Nephron (organoid): ENCODE data around the gene ZKSCAN2.

Source experiments
- H3K27ac Mint-ChIP-seq, 3 experiments: 2 replicates each; pipeline ENCODE4 v1.8.0; 2020; ENCODE audit warnings: mixed read lengths in 3 of 3, mild to moderate bottlenecking in 2 of 3, moderate library complexity in 1 of 3
- H3K27me3 Mint-ChIP-seq: 2 replicates; pipeline ENCODE4 v1.8.0; 2021; ENCODE audit warnings: low read depth, mild to moderate bottlenecking, moderate library complexity, mixed read lengths
- H3K36me3 Mint-ChIP-seq: 2 replicates; pipeline ENCODE4 v1.8.0; 2020; ENCODE audit warnings: low read depth, mixed read lengths
- H3K4me1 Mint-ChIP-seq: 2 replicates; pipeline ENCODE4 v1.8.0; 2020; ENCODE audit warnings: mixed read lengths
- H3K4me3 Mint-ChIP-seq, 3 experiments: 2 replicates each; pipeline ENCODE4 v1.8.0; 2020; ENCODE audit warnings: mild to moderate bottlenecking in 3 of 3, mixed read lengths in 3 of 3, moderate library complexity in 2 of 3
- H3K9me3 Mint-ChIP-seq: 2 replicates; pipeline ENCODE4 v1.8.0; 2020; ENCODE audit warnings: mixed read lengths
- CTCF ChIP-seq, 3 experiments: fragments of 200-600 bp; sonication (generic); IDR thresholded peaks; one replicate each; pipeline ENCODE4 v1.5.0; 2021; ENCODE audit warnings: antibody characterized with exemption in 3 of 3; ENCODE audit not compliant: unreplicated experiment in 3 of 3

Gene ZKSCAN2

DNA sequence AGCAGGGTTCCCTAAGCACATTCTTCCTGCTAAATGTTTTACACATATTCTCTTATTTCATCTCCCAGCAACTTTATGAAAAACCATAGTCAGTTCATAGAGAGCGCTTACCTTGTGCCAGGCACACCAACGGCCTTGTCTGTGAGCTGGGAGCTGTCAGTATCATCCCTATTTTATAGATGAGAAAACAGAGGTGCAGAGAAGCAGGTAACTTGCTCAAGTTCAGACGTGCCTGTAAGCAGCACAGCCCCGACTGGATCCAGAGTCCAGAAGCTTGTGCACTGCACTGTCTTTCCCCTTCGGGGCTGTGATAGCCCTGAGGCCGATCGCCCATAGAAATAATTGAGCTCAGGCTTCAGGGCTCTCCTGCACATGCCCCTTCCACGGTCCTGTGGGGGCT is 34.7 kb downstream of the ZKSCAN2 start:
- H3K36me3 Mint-ChIP-seq = no peaks in the 10 kb centered on the region
- no peaks in the 10 kb centered on the region for H3K27me3 Mint-ChIP-seq
- H3K9me3 Mint-ChIP-seq = no peaks in the 10 kb centered on the region
- TF ChIP-seq CTCF (IDR thresholded peaks at IDR 0.05; ENCODE audit: unreplicated experiment in 3 of 3) = no peak
- H3K4me1 Mint-ChIP-seq = no peaks in the 10 kb centered on the region
- H3K27ac Mint-ChIP-seq = no peak overlapping the region
- H3K4me3 Mint-ChIP-seq = no peak overlapping the region

DNA sequence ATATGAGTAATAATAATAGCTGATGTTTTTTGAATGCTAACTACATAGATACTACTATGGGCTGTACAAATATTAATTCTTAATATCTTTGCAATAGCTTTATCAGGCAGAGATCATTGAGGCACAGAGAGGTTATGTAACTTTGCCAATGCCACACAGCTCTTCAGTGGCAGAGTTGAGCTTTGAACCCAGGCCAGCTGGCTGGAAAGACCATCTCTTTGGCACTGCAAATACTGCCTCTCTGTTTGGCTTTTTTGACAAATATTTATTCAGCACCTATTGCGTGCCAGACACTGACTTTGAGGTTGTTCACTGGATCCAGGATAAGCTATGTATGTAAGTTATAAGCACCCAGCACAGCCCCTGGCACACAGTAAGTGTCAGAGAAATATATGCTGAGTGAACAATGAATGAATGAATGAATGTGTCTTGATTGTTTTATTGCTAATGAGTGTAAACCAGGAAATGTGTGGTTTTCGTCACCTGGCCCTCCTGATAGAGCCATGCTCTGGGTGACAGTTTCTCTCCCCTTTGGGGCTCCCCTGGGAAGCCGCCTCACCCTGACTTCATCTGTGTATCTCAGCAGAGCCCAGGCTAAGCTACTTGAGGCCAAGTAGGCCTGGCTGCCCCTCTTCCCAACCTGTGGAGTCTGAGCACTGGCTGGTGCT is 38.4 kb downstream of the ZKSCAN2 start:
- Mint-ChIP-seq H3K27me3 (peaks cover 4% of the 10 kb centered on the region), H3K36me3 (no peaks in the 10 kb centered on the region), H3K27ac (no peak overlapping the region), H3K4me1 (no peaks in the 10 kb centered on the region), H3K9me3 (no peaks in the 10 kb centered on the region), H3K4me3 (no peak overlapping the region)
- TF ChIP-seq CTCF (IDR thresholded peaks at IDR 0.05; ENCODE audit: unreplicated experiment in 3 of 3) = no peak

- Mint-ChIP-seq H3K36me3 (no peaks in the 10 kb centered on the region), H3K4me1 (no peaks in the 10 kb centered on the region)
Observed at GRCh38 chr16:25217921-25218320, 39.7 kb downstream of the ZKSCAN2 start.

DNA sequence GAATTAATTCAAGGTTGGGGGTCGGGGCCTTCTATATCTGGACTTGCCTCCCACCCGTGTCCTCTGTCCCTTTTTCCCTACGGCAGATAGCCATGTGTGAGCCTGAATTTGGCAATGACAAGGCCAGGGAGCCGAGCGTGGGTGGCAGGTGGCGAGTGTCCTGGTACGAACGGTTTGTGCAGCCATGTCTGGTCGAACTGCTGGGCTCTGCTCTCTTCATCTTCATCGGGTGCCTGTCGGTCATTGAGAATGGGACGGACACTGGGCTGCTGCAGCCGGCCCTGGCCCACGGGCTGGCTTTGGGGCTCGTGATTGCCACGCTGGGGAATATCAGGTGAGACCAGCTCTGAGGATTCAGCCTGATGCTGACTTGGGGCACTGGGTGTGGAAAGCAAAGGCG is 40.5 kb downstream of the ZKSCAN2 start:
- no peak for TF ChIP-seq CTCF (IDR thresholded peaks at IDR 0.05; ENCODE audit: unreplicated experiment in 3 of 3)
- H3K27me3 Mint-ChIP-seq = peaks cover 11% of the 10 kb centered on the region
- no peaks in the 10 kb centered on the region for H3K4me1 Mint-ChIP-seq
- no peak overlapping the region for H3K4me3 Mint-ChIP-seq
- no peaks in the 10 kb centered on the region for H3K36me3 Mint-ChIP-seq
- no peaks in the 10 kb centered on the region for H3K9me3 Mint-ChIP-seq
- H3K27ac Mint-ChIP-seq = no peak overlapping the region

More at GRCh38 chr16:25217921-25218320, 39.7 kb downstream of the ZKSCAN2 start:
- H3K27ac Mint-ChIP-seq = no peak overlapping the region
- H3K4me3 Mint-ChIP-seq = no peak overlapping the region
- no peak for TF ChIP-seq CTCF (IDR thresholded peaks at IDR 0.05; ENCODE audit: unreplicated experiment in 3 of 3)
- no peaks in the 10 kb centered on the region for H3K9me3 Mint-ChIP-seq
- peaks cover 6% of the 10 kb centered on the region for H3K27me3 Mint-ChIP-seq

DNA sequence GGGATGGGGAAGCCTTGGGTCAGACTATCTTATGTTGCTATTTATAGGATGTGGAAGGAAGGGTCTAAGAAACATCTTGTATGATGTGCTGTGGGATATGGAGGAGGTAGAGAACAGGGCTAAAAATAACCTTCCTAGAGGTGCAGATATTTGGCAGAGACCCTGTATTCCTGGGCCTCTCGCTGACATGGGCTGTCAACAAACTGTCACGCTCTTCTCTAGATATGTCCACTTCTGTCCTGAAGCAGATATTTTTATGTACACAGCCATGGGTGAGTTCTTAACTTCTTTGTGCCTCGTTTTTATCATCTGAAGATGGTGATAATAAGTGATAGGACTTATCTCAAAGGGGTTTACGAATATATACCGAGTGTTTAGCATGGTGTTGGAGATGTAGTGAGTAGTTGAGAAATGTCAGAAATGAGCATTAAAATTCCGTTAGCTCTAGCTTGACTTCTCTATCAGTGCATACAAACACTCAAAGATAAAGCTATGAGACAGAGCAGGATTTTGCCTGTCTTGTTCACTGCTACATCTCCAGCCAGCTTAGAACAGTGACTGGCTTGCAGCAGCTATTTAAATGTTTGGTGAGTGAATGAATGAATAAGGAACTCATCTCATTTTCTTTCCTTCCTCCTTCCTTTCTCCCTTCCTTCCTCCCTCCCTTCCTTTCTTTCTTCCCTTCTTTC is 43.8 kb downstream of the ZKSCAN2 start:
- H3K36me3 Mint-ChIP-seq = no peaks in the 10 kb centered on the region
- H3K4me1 Mint-ChIP-seq = no peaks in the 10 kb centered on the region
- no peak for TF ChIP-seq CTCF (IDR thresholded peaks at IDR 0.05; ENCODE audit: unreplicated experiment in 3 of 3)
- H3K9me3 Mint-ChIP-seq = no peaks in the 10 kb centered on the region
- no peak overlapping the region for H3K27ac Mint-ChIP-seq
- H3K27me3 Mint-ChIP-seq = peaks cover 11% of the 10 kb centered on the region
- no peak overlapping the region for H3K4me3 Mint-ChIP-seq

DNA sequence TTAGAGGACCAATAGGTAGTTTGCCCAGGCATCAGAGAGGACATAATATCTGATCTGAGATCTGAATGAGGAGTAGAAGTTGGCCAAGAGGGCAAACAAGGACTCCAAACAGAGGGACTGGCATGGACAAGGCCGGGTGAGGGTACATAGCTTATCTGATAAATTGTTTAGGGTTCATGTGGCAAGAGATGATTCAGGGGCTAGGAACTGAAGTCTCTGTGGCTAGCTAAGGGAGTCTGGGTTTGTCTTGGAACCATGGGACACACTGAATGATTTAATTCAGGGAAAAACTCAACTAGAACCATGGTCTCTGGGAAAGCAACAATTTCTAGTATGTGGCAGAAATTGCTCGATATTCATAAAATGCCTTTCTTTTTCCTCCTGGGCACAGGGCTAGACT is 45.0 kb downstream of the ZKSCAN2 start:
- no peaks in the 10 kb centered on the region for H3K9me3 Mint-ChIP-seq
- no peak overlapping the region for H3K27ac Mint-ChIP-seq
- no peaks in the 10 kb centered on the region for H3K36me3 Mint-ChIP-seq
- no peaks in the 10 kb centered on the region for H3K4me1 Mint-ChIP-seq
- H3K27me3 Mint-ChIP-seq = peaks cover 11% of the 10 kb centered on the region
- no peak for TF ChIP-seq CTCF (IDR thresholded peaks at IDR 0.05; ENCODE audit: unreplicated experiment in 3 of 3)
- no peak overlapping the region for H3K4me3 Mint-ChIP-seq
